Keratinocyte (primary cell): Measurements from ENCODE around the gene KRT7.

Experiments
- CTCF ChIP-seq, 3 experiments: IDR thresholded peaks in 1 of 3; conservative IDR thresholded peaks in 1 of 3; optimal IDR thresholded peaks in 1 of 3; 2 replicates in 2 of 3; 3 replicates in 1 of 3; pipeline versions ENCODE3 to v1.5.1; 2011; ENCODE audit warnings: low read length in 3 of 3, mild to moderate bottlenecking in 3 of 3, moderate library complexity in 2 of 3, control low read depth in 1 of 3, inconsistent platforms in 1 of 3; ENCODE audit not compliant: insufficient read depth in 2 of 3; ENCODE audit errors: extremely low read depth in 1 of 3
- EZH2 ChIP-seq: IDR thresholded peaks from one replicate; pipeline ENCODE4 v1.6.1; 2012; ENCODE audit warnings: inconsistent platforms, mild to moderate bottlenecking, low read length, moderate library complexity

DNA sequence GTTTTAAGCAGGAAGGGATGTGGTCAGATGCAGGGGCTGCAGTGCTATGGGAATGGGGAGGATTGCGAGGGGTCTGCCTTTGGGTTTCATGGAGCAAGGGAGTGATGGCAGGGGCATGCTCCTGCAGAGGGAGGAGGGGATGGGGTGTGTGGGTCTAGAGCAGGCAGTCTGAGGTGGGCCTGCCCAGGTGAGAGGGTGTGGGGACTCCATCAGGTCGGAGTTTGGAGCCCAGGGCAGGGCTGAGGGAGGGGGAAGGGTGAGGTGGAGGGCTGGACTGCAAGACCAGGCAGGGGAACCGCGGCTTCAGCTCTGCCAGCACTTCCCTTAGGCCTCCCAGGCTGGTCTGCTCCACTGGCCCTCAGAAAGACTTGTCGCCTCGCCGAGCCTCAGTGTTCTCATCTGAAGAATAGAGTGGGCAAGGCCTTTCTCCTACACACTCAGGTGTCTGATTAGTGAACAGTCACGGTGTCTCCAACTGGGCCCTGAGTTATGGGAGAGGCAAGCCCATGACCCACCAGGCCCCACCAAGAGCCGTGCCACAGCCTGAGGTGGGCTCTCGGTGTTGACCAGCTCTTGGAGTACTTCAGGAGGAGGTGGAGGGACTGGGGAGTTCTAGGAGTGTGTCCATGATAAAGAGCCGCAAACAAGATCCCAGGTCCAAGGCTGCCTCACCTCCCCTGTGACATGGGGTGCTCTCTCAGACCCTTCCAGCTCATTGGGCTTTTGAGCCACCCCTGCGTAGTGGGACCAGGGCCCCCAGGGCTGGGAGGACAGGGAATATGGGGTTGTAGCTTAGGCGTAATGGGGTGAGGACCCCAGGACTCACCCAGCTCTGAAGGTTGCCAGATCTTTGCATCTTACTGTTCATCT is 21.1 kb upstream of the KRT7 start:
- TF ChIP-seq CTCF (optimal IDR thresholded peaks at IDR 0.05 in 1 of 3, IDR thresholded peaks at IDR 0.05 in 1 of 3, conservative IDR thresholded peaks at IDR 0.05 in 1 of 3; ENCODE audit: extremely low read depth in 1 of 3, insufficient read depth in 2 of 3, low read length in 3 of 3) (no peak), EZH2 (no peak)
